CD4-positive, alpha-beta memory T cell (primary cell): Measurements from ENCODE around the gene PHKG1. TPM values are rescaled to one million over a fixed set of nuclear protein-coding genes. Genes with fewer than 3 reads are reported as not detected.
A peak's percentile ranks its signal among the peaks of the same experiment; 100 is the strongest.
"Not testable (repeated sequence)": the region's sequence is repeated elsewhere in the genome, so short reads cannot be mapped to it uniquely, and the experiment has no call there.

Experiments
- CTCF ChIA-PET: fragments of 350-600 bp; sonication (Branson Sonifier 250); formaldehyde crosslinking; loops from one replicate; lab custom pipeline; 2021; ENCODE audit warnings: inconsistent platforms; ENCODE audit not compliant: partially characterized antibody; lab: Charles Lee
- POLR2A ChIA-PET: fragments of 350-600 bp; sonication (Branson Sonifier 250); formaldehyde crosslinking; loops from one replicate; lab custom pipeline; 2021; ENCODE audit not compliant: partially characterized antibody; lab: Charles Lee
- DNase-seq, 5 donors: peaks; one replicate each; pipeline versions ENCODE4 v3.0.0 to v3.0.0-alpha.2; 2020 to 2022; ENCODE audit warnings: mixed read lengths in 1 of 5
- H3K27ac ChIP-seq: one replicate; pipeline ENCODE4 v1.7.0; 2013; ENCODE audit warnings: low read depth, low read length
- H3K27me3 ChIP-seq: 2 replicates; pipeline ENCODE4 v1.7.0; 2013; ENCODE audit warnings: mild to moderate bottlenecking, low read length, moderate library complexity; ENCODE audit not compliant: insufficient read depth
- H3K36me3 ChIP-seq: 2 replicates; pipeline ENCODE4 v1.7.0; 2013; ENCODE audit warnings: mild to moderate bottlenecking, low read length, moderate library complexity; ENCODE audit not compliant: insufficient read depth
- H3K4me1 ChIP-seq: 2 replicates; pipeline ENCODE4 v1.7.0; 2013; ENCODE audit warnings: mild to moderate bottlenecking, low read length, moderate library complexity; ENCODE audit not compliant: insufficient read depth
- H3K4me3 ChIP-seq, 2 donors: one replicate each; pipeline ENCODE4 v1.7.0; 2013; ENCODE audit warnings: low read length in 2 of 2, mild to moderate bottlenecking in 1 of 2
- H3K9me3 ChIP-seq, 2 donors: one replicate each; pipeline ENCODE4 v1.7.0; 2013; ENCODE audit warnings: low read length in 2 of 2, control low read depth in 1 of 2; ENCODE audit not compliant: control insufficient read depth in 1 of 2
- H3K27ac Mint-ChIP-seq, 7 donors: one replicate each; pipeline ENCODE4 v1.8.0; 2020 to 2021; ENCODE audit warnings: mixed read lengths in 7 of 7, mild to moderate bottlenecking in 6 of 7, inconsistent platforms in 3 of 7, moderate library complexity in 3 of 7
- H3K27me3 Mint-ChIP-seq, 2 donors: one replicate each; pipeline ENCODE4 v1.8.0; 2020 to 2021; ENCODE audit warnings: mixed read lengths in 2 of 2
- H3K36me3 Mint-ChIP-seq, 2 donors: one replicate each; pipeline ENCODE4 v1.8.0; 2020 to 2021; ENCODE audit warnings: mixed read lengths in 2 of 2, inconsistent platforms in 1 of 2, mild to moderate bottlenecking in 1 of 2
- H3K4me1 Mint-ChIP-seq, 4 donors: one replicate each; pipeline ENCODE4 v1.8.0; 2020 to 2021; ENCODE audit warnings: mixed read lengths in 4 of 4, mild to moderate bottlenecking in 1 of 4
- H3K4me3 Mint-ChIP-seq, 8 donors: one replicate each; pipeline ENCODE4 v1.8.0; 2020 to 2021; ENCODE audit warnings: mixed read lengths in 8 of 8, mild to moderate bottlenecking in 7 of 8, moderate library complexity in 6 of 8, inconsistent platforms in 3 of 8
- H3K9me3 Mint-ChIP-seq, 8 donors: one replicate each; pipeline ENCODE4 v1.8.0; 2020 to 2021; ENCODE audit warnings: mixed read lengths in 8 of 8, mild to moderate bottlenecking in 5 of 8, inconsistent platforms in 3 of 8, moderate library complexity in 1 of 8
- intact Hi-C: fragments of 100-400 bp; cut with micrococcal nuclease; formaldehyde crosslinking; loops from one replicate; pipeline ENCODE4 v1.15.1; 2023
- polyA plus RNA-seq, 2 donors: library from polyadenylated mRNA; unstranded; fragments of 300-500 nt; fragmentation: Illumina TruSeq; gene quantifications; one replicate each; pipeline ENCODE4 v1.2.3, GENCODE V29; 2021
- total RNA-seq, 2 experiments: library from RNA; stranded (reverse); gene quantifications; one replicate each; pipeline ENCODE4 v1.2.3, GENCODE V29; 2021

Gene PHKG1
- total and polyA plus RNA-seq, 4 experiments from 2014 or later = 0.53 to 3.7 (median 2.9) TPM; not detected in 1

DNA sequence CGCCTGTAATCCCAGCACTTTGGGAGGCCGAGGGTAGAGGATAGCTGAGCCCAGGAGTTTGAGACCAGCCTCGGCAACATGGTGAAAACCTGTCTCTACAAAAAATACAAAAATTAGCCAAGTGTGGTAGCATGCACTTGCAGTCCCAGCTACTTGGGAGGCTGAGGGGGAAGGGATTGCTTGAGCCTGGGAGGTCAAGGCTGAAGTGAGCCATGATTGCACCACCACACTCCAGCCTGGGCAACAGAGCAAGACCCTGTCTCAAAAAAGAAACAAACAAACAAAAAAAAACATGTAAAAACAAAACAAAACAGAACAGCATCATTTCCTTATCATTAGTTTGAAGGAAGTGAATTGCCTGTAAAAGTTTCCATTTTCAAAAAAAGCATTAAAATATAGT is 19.5 kb upstream of the PHKG1 start:
- intact Hi-C loops, H3K9me3 ChIP-seq, DNase-seq, H3K4me3 ChIP-seq, H3K4me3 Mint-ChIP-seq, H3K4me1 Mint-ChIP-seq, H3K4me1 ChIP-seq, H3K27me3 ChIP-seq, H3K9me3 Mint-ChIP-seq, H3K36me3 ChIP-seq, H3K27ac ChIP-seq, H3K27me3 Mint-ChIP-seq, H3K36me3 Mint-ChIP-seq, H3K27ac Mint-ChIP-seq, POLR2A ChIA-PET, CTCF ChIA-PET: not testable (repeated sequence)

DNA sequence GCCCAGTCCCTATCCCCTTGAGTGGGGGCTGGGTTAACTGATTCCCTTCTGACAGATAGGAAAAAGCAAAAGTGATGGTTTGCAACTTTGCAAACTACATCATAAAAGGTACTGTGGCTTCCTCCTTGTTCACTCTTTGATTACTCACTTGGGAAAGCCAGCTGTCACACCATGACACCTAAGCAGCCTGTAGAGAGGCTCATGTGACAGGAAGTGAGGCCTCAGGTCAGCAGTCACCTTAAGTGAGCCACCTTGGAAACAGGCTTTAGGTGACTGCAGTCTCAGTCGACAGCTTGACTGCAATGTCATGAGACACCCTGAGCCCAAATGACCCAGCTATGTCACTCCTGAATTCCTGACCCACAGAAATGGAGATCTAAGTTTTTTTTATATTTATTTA is 17.9 kb upstream of the PHKG1 start:
- Histone ChIP-seq H3K27ac (no peak overlapping the region), H3K27me3 (no peaks in the 10 kb centered on the region), H3K9me3 (no peaks in the 10 kb centered on the region), H3K4me1 (peaks cover 10% of the 10 kb centered on the region), H3K4me3 (no peak overlapping the region), H3K36me3 (no peaks in the 10 kb centered on the region)
- no peak overlapping the region for H3K27ac Mint-ChIP-seq
- H3K36me3 Mint-ChIP-seq = peaks cover 0 to 12% of the 10 kb centered on the region in 2 donors
- H3K4me3 Mint-ChIP-seq = no peak overlapping the region
- peaks cover 0 to 2% (median 0%) of the 10 kb centered on the region in 8 donors for H3K9me3 Mint-ChIP-seq
- intact Hi-C loops = no loop called here
- ChIA-PET CTCF (no interaction called here), POLR2A (interaction anchor here (0.8 kb wide), 1 partner anchor 19 kb away, joined by 3 read pairs; no protein-coding TSS in a partner anchor)
- H3K4me1 Mint-ChIP-seq = peaks cover 10 to 24% (median 17%) of the 10 kb centered on the region in 4 donors
- no peak for DNase-seq
- peaks cover 0 to 2% of the 10 kb centered on the region in 2 donors for H3K27me3 Mint-ChIP-seq

DNA sequence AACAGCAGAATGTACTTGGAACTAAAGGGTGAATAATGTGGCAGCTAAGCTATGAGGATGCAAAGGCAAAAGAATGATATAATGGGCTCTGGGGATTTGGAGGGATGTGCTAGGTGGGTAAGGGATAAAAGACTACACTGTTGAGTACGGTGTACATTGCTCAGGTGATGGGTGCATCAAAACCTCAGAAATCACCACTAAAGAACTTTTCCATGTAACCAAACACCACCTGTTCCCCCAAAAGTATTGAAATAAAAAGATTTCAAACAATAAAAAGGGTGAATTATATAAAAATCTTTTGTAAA is 15.2 kb upstream of the PHKG1 start:
- Mint-ChIP-seq H3K9me3 (peaks cover 0 to 2% (median 0%) of the 10 kb centered on the region in 8 donors), H3K4me1 (peaks cover 16 to 43% (median 27%) of the 10 kb centered on the region in 4 donors), H3K4me3 (peak overlapping the region; percentile 15 to 99 (median 96)), H3K27me3 (peaks cover 0 to 2% of the 10 kb centered on the region in 2 donors), H3K27ac (peak overlapping the region in 3 of 7 donors; percentile 70 to 83 (median 74)), H3K36me3 (peaks cover 5 to 26% of the 10 kb centered on the region in 2 donors)
- H3K4me1 ChIP-seq = peaks cover 28% of the 10 kb centered on the region
- ChIA-PET CTCF (interaction anchor here (1.0 kb wide), 1 partner anchor 42 kb away, joined by 3 read pairs; no protein-coding TSS in a partner anchor), POLR2A (interaction anchor here (1.1 kb wide), 1 partner anchor 56 kb away, joined by 4 read pairs; the partner anchor contains the start of gene CCT6A)
- H3K36me3 ChIP-seq = peaks cover 8% of the 10 kb centered on the region
- H3K4me3 ChIP-seq = no peak overlapping the region
- no peak overlapping the region for H3K27ac ChIP-seq
- no peaks in the 10 kb centered on the region for H3K9me3 ChIP-seq
- intact Hi-C loops = loop anchor here (1.0 to 5.0 kb wide), 2 partner anchors 143 to 221 kb away; partner anchors contain the start of gene ZNF713
- no peak for DNase-seq
- no peaks in the 10 kb centered on the region for H3K27me3 ChIP-seq

DNA sequence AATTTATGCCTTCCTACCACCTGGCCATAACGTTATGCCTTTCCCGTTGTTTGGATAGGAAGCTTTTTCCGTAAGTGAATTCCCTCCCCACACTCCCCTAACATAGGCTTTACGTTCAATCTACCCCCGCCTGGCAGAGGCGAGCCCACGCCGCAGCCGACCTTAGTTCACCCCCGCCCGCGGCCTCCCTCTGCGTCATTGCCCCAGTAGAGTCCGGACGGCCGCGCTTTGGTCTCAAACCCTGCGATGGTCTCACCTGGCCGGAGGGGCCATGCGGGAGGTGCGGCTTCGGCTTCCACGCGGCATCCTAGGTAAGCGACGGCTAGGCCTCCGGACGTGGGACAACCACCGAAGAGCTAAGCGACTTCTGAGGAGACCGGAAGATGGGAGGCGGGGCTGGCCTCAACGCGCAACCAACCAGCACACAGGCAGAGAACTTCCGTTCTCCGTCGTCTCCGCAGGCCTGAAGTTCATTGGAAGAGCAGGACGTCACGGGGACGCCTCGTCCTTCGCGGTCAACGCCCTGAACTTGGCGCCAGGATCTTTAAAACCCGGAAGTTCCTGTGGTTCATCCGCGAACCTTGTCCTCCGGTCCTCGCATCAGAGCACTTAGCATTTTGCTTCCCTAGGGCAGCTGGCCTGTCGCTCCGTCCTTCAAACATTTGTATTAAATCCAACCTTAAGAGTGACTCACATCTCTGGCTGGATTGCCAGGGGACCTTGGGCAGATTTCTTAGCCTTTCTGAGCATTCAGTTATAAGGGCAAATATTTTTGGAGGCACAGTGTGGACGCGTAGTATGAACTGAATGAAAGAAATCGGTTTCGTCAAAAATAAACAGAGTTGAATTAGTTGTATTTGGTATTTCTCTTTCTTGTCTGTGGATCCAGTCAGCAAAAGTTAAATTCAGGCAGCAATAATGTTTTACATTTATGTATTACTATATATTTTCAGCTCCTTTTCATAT is 13.6 kb upstream of the PHKG1 start, which contains the start of gene CHCHD2:
TSS of gene CHCHD2 (minus strand) at position 369 of the 966 bp plus-strand sequence. CDS start at position 306, 63 bp downstream.
- H3K9me3 Mint-ChIP-seq = peaks cover 0 to 2% (median 0%) of the 10 kb centered on the region in 8 donors
- peaks cover 16 to 46% (median 27%) of the 10 kb centered on the region in 4 donors for H3K4me1 Mint-ChIP-seq
- no peaks in the 10 kb centered on the region for H3K27me3 ChIP-seq
- peak within 1 kb of the TSS; percentile 92 to 99 (median 98) for H3K27ac Mint-ChIP-seq
- H3K27ac ChIP-seq = peak within 1 kb of the TSS; percentile 95
- peaks cover 21% of the 10 kb centered on the region for H3K36me3 ChIP-seq
- ChIA-PET CTCF (interaction anchor here (0.9 to 3.0 kb wide), 2 partner anchors 32 to 52 kb away, joined by 3 to 7 read pairs; no protein-coding TSS in a partner anchor), POLR2A (interaction anchor here (0.6 to 2.6 kb wide), 15 partner anchors 10 to 1347 kb away, joined by 3 to 21 read pairs (median 5); partner anchors contain the start of genes CCT6A, MRPS17, NIPSNAP2 and NUPR2)
- peak within 1 kb of the TSS; percentile 96 to 99 (median 97) for H3K4me3 Mint-ChIP-seq
- peaks cover 28% of the 10 kb centered on the region for H3K4me1 ChIP-seq
- no peaks in the 10 kb centered on the region for H3K9me3 ChIP-seq
- H3K27me3 Mint-ChIP-seq = peaks cover 0 to 2% of the 10 kb centered on the region in 2 donors
- peak within 1 kb of the TSS; percentile 71 to 98 for H3K4me3 ChIP-seq
- DNase-seq = peak; percentile 92 to 98 (median 95)
- H3K36me3 Mint-ChIP-seq = peaks cover 11 to 36% of the 10 kb centered on the region in 2 donors
- intact Hi-C loops = loop anchor here (1.0 to 5.0 kb wide), 8 partner anchors 42 to 1347 kb away; partner anchors contain the start of genes CCT6A, LANCL2, MRPS17 and PSPH

DNA sequence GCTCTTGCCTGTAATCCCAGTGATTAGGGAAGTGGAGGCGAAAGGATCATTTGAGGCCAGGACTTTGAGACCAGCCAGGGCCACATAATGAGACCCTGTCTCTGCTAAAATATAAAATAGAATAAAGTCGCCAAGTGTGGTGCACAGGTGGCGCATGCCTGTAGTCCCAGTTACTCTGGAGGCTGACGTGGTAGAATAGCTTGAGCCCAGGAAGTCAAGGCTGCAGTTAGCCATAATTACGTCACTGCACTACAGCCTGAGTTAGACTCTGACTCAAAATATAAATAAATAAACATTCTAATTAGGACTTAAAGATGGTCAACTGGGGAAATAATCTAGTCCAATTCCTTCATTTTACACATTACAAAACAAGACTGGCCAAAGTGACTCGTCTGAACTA is 12.8 kb upstream of the PHKG1 start:
- peaks cover 16 to 46% (median 27%) of the 10 kb centered on the region in 4 donors for H3K4me1 Mint-ChIP-seq
- Histone ChIP-seq H3K36me3 (peaks cover 30% of the 10 kb centered on the region), H3K4me3 (peak overlapping the region; percentile 71 to 98), H3K27me3 (no peaks in the 10 kb centered on the region), H3K4me1 (peaks cover 28% of the 10 kb centered on the region), H3K27ac (peak overlapping the region; percentile 95), H3K9me3 (no peaks in the 10 kb centered on the region)
- H3K36me3 Mint-ChIP-seq = peaks cover 19 to 45% of the 10 kb centered on the region in 2 donors
- peak overlapping the region; percentile 96 to 99 (median 97) for H3K4me3 Mint-ChIP-seq
- ChIA-PET CTCF (interaction anchor here (3.0 kb wide), 1 partner anchor 31 kb away, joined by 7 read pairs; no protein-coding TSS in a partner anchor), POLR2A (interaction anchor here (0.6 to 2.6 kb wide), 11 partner anchors 22 to 1346 kb away, joined by 3 to 21 read pairs (median 5); partner anchors contain the start of genes CCT6A, MRPS17, PSPH and SEC61G)
- peak; percentile 30 to 72 (median 49) for DNase-seq
- H3K9me3 Mint-ChIP-seq = peaks cover 0 to 2% (median 0%) of the 10 kb centered on the region in 8 donors
- peak overlapping the region; percentile 92 to 99 (median 98) for H3K27ac Mint-ChIP-seq
- intact Hi-C loops = loop anchor here (5.0 kb wide), 1 partner anchor 218 kb away; the partner anchor contains the start of gene ZNF713
- peaks cover 0 to 2% of the 10 kb centered on the region in 2 donors for H3K27me3 Mint-ChIP-seq

DNA sequence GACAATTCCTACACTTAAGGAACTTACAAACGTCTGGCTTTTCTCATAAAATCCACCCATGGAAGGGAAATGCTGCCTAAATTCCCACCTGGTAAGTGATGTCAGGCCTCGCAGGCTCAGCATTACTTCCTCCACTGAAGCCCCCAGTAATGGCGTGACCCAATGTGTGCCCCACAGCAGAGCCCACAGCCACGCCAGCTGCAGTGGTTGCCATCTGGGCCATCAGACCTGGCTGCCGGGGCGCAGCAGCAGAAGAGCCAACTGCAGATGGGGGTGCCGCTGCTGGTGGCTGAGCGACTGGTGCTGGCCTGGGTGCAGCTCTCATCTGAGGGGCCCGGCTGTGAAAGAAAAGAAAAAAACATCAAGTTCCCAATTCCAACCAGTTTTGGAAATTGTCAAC is 11.4 kb upstream of the PHKG1 start:
- H3K9me3 ChIP-seq, DNase-seq, H3K27me3 Mint-ChIP-seq, CTCF ChIA-PET, intact Hi-C loops, H3K9me3 Mint-ChIP-seq, H3K27me3 ChIP-seq, H3K4me3 ChIP-seq, H3K27ac ChIP-seq: not testable (repeated sequence)
- Mint-ChIP-seq H3K4me1 (peaks cover 16 to 46% (median 27%) of the 10 kb centered on the region in 4 donors), H3K27ac (peak overlapping the region in 2 of 7 donors; percentile 19 to 81), H3K4me3 (peak overlapping the region in 3 of 8 donors; percentile 6 to 64 (median 50)), H3K36me3 (peaks cover 23 to 57% of the 10 kb centered on the region in 2 donors)
- Histone ChIP-seq H3K36me3 (peaks cover 42% of the 10 kb centered on the region), H3K4me1 (peaks cover 28% of the 10 kb centered on the region)
- POLR2A ChIA-PET = interaction anchor here (0.6 to 0.8 kb wide), 2 partner anchors 47 to 738 kb away, joined by 3 to 4 read pairs; no protein-coding TSS in a partner anchor
